HEK293 (cell line): ENCODE data around the gene STAT3.

Experiments
- CTCF ChIA-PET: fragments of 350-600 bp; formaldehyde crosslinking; extraction: SDS; loops from one replicate; lab custom pipeline; 2021; ENCODE audit warnings: antibody characterized with exemption; lab: Yijun Ruan, JAX
- POLR2A ChIA-PET: fragments of 300-600 bp; formaldehyde crosslinking; extraction: SDS; loops from one replicate; lab custom pipeline; 2020; ENCODE audit warnings: antibody characterized with exemption, inconsistent platforms; lab: Yijun Ruan, JAX
- H3K27ac ChIP-seq: fragments of 200-500 bp; sonication (Bioruptor generic); 2 replicates; pipeline ENCODE4 v1.5.1; 2014; ENCODE audit warnings: low read depth, low read length, control low read depth, inconsistent platforms; ENCODE audit errors: extremely low read depth
- H3K36me3 ChIP-seq, 2 experiments: fragments of 200-500 bp in 1 of 2; sonication (Bioruptor generic) in 1 of 2; 1 replicate in 1 of 2; 2 replicates in 1 of 2; pipeline ENCODE4 v1.5.1; 2014 to 2017; ENCODE audit warnings: inconsistent platforms in 2 of 2, low read length in 2 of 2; ENCODE audit not compliant: control insufficient read depth in 2 of 2, insufficient read depth in 1 of 2
- H3K4me1 ChIP-seq: fragments of 200-500 bp; sonication (Bioruptor generic); 2 replicates; pipeline ENCODE4 v1.5.1; 2014; ENCODE audit warnings: mild to moderate bottlenecking, low read length, inconsistent platforms; ENCODE audit not compliant: control insufficient read depth, insufficient read depth
- H3K4me3 ChIP-seq: 2 replicates; pipeline ENCODE4 v1.5.1; 2011; ENCODE audit warnings: low read depth, mild to moderate bottlenecking, control low read depth, low read length, moderate library complexity
- H3K9me3 ChIP-seq: fragments of 200-500 bp; sonication (Bioruptor generic); 2 replicates; pipeline ENCODE4 v1.5.1; 2014; ENCODE audit warnings: low read depth, low read length, inconsistent platforms; ENCODE audit not compliant: control insufficient read depth, insufficient read depth
- HIC1 ChIP-seq: fragments of 450-650 bp; formaldehyde crosslinking; IDR thresholded peaks from 2 replicates; pipeline ENCODE4 v1.5.1; 2016; ENCODE audit warnings: missing biosample characterization, missing genetic modification characterization
- KLF1 ChIP-seq: fragments of 450-650 bp; formaldehyde crosslinking; IDR thresholded peaks from 2 replicates; pipeline ENCODE4 v1.5.1; 2016; ENCODE audit warnings: missing biosample characterization, missing genetic modification characterization
- KLF8 ChIP-seq: fragments of 450-650 bp; formaldehyde crosslinking; IDR thresholded peaks from 2 replicates; pipeline ENCODE4 v1.5.1; 2016; ENCODE audit warnings: missing biosample characterization, missing genetic modification characterization
- KLF9 ChIP-seq: fragments of 450-650 bp; formaldehyde crosslinking; IDR thresholded peaks from 2 replicates; pipeline ENCODE4 v1.5.1; 2016; ENCODE audit warnings: missing biosample characterization, missing genetic modification characterization, low read depth
- MEIS1 ChIP-seq: sonication (generic); formaldehyde crosslinking; IDR thresholded peaks from 2 replicates; pipeline ENCODE4 v1.8.1; 2022; ENCODE audit warnings: missing genetic modification reagents, mild to moderate bottlenecking, borderline replicate concordance
- SP2 ChIP-seq: fragments of 450-650 bp; formaldehyde crosslinking; IDR thresholded peaks from 2 replicates; pipeline ENCODE4 v1.5.1; 2016; ENCODE audit warnings: missing biosample characterization, missing genetic modification characterization
- ZBTB20 ChIP-seq: fragments of 450-650 bp; formaldehyde crosslinking; IDR thresholded peaks from 2 replicates; pipeline ENCODE4 v1.5.1; 2016; ENCODE audit warnings: missing biosample characterization, missing genetic modification characterization
- ZBTB48 ChIP-seq: fragments of 450-650 bp; formaldehyde crosslinking; IDR thresholded peaks from 2 replicates; pipeline ENCODE4 v1.5.1; 2016; ENCODE audit warnings: missing biosample characterization, missing genetic modification characterization
- ZNF202 ChIP-seq: fragments of 450-650 bp; formaldehyde crosslinking; IDR thresholded peaks from 2 replicates; pipeline ENCODE4 v1.5.1; 2016; ENCODE audit warnings: missing biosample characterization, missing genetic modification characterization, borderline replicate concordance
- ZNF266 ChIP-seq: fragments of 450-650 bp; formaldehyde crosslinking; IDR thresholded peaks from 2 replicates; pipeline ENCODE4 v1.5.1; 2016; ENCODE audit warnings: missing biosample characterization, missing genetic modification characterization, low read depth
- ZNF280D ChIP-seq: fragments of 450-650 bp; formaldehyde crosslinking; IDR thresholded peaks from 2 replicates; pipeline ENCODE4 v1.5.1; 2016; ENCODE audit warnings: missing biosample characterization, missing genetic modification characterization
- ZNF354C ChIP-seq: fragments of 450-650 bp; formaldehyde crosslinking; IDR thresholded peaks from 2 replicates; pipeline ENCODE4 v1.5.1; 2016; ENCODE audit warnings: missing biosample characterization, missing genetic modification characterization, low read depth, borderline replicate concordance
- ZNF473 ChIP-seq: fragments of 450-650 bp; formaldehyde crosslinking; IDR thresholded peaks from 2 replicates; pipeline ENCODE4 v1.5.1; 2017; ENCODE audit warnings: missing biosample characterization, missing genetic modification characterization
- ZNF501 ChIP-seq: fragments of 450-650 bp; formaldehyde crosslinking; IDR thresholded peaks from 2 replicates; pipeline ENCODE4 v1.5.1; 2016; ENCODE audit warnings: missing biosample characterization, missing genetic modification characterization
- ZNF521 ChIP-seq: fragments of 450-650 bp; formaldehyde crosslinking; IDR thresholded peaks from 2 replicates; pipeline ENCODE4 v1.5.1; 2017; ENCODE audit warnings: missing biosample characterization, mild to moderate bottlenecking, missing genetic modification characterization
- ZNF558 ChIP-seq: fragments of 450-650 bp; formaldehyde crosslinking; IDR thresholded peaks from 2 replicates; pipeline ENCODE4 v1.5.1; 2016; ENCODE audit warnings: missing biosample characterization, missing genetic modification characterization
- ZNF600 ChIP-seq: fragments of 450-650 bp; formaldehyde crosslinking; IDR thresholded peaks from 2 replicates; pipeline ENCODE4 v1.5.1; 2016; ENCODE audit warnings: missing biosample characterization, missing genetic modification characterization
- ZNF623 ChIP-seq: fragments of 450-650 bp; formaldehyde crosslinking; IDR thresholded peaks from 2 replicates; pipeline ENCODE4 v1.5.1; 2016; ENCODE audit warnings: missing biosample characterization, missing genetic modification characterization
- ZNF658 ChIP-seq: fragments of 450-650 bp; formaldehyde crosslinking; IDR thresholded peaks from 2 replicates; pipeline ENCODE4; 2016; ENCODE audit warnings: missing biosample characterization, missing genetic modification characterization
- ZNF776 ChIP-seq: fragments of 450-650 bp; formaldehyde crosslinking; IDR thresholded peaks from 2 replicates; pipeline ENCODE4 v1.5.0; 2017; ENCODE audit warnings: missing biosample characterization, missing genetic modification characterization, borderline replicate concordance
- TF ChIP-seq, protein P1 (sequence below): fragments of 450-650 bp; formaldehyde crosslinking; IDR thresholded peaks from 2 replicates; pipeline ENCODE4 v1.5.1; 2016; ENCODE audit warnings: missing biosample characterization, missing genetic modification characterization
- TF ChIP-seq, protein P2 (sequence below): fragments of 450-650 bp; formaldehyde crosslinking; IDR thresholded peaks from 2 replicates; pipeline ENCODE4 v1.5.1; 2016; ENCODE audit warnings: missing biosample characterization, missing genetic modification characterization
- TF ChIP-seq, protein P3 (sequence below): fragments of 450-650 bp; formaldehyde crosslinking; IDR thresholded peaks from 2 replicates; pipeline ENCODE4 v1.5.1; 2017; ENCODE audit warnings: missing biosample characterization, missing genetic modification characterization
- TF ChIP-seq, protein P4 (sequence below): fragments of 450-650 bp; formaldehyde crosslinking; optimal IDR thresholded peaks from 2 replicates; pipeline ENCODE3; 2016; ENCODE audit warnings: missing biosample characterization, mild to moderate bottlenecking, missing genetic modification characterization

The STAT3 gene

GRCh38 chr17:42422412-42422957 lies 34.2 kb upstream of the STAT3 start:
- CTCF ChIA-PET = interaction anchor here (0.5 to 7.0 kb wide), 20 partner anchors 17 to 1639 kb away, joined by 3 to 33 read pairs (median 3); no protein-coding TSS in a partner anchor
- peak overlapping the region; percentile 79 for H3K4me3 ChIP-seq
- POLR2A ChIA-PET = interaction anchor here (0.8 to 3.3 kb wide), 31 partner anchors 10 to 576 kb away, joined by 3 to 73 read pairs (median 7); partner anchors contain the start of genes ACLY, DNAJC7, PLEKHH3 and PSMC3IP
- no peaks in the 10 kb centered on the region for H3K9me3 ChIP-seq
- H3K4me1 ChIP-seq = peaks cover 2% of the 10 kb centered on the region
- no peaks in the 10 kb centered on the region; a peak in 1 of 3 replicates for H3K36me3 ChIP-seq
- H3K27ac ChIP-seq = peak overlapping the region; percentile 37; the same call in 1 of the 2 replicates
- TF ChIP-seq ZNF266 (tag by site-specific recombination) (no peak), ZNF623 (tag by site-specific recombination) (no peak), ZNF600 (tag by site-specific recombination) (peak; percentile 60), ZNF658 (tag by site-specific recombination) (no peak), ZNF501 (tag by site-specific recombination) (no peak), MEIS1 (CRISPR knock-in tag) (no peak), ZNF521 (tag by site-specific recombination) (no peak), KLF1 (peak; percentile 72), KLF8 (0 out of 2 replicates have a peak, but pooled peaks have one; percentile 5), ZNF280D (tag by site-specific recombination) (no peak), ZNF776 (tag by site-specific recombination) (no peak), ZBTB48 (no peak), ZBTB20 (tag by site-specific recombination) (no peak), ZNF202 (tag by site-specific recombination) (no peak), ZNF354C (tag by site-specific recombination) (no peak), HIC1 (tag by site-specific recombination) (no peak), KLF9 (peak; percentile 0; the same call in 1 of the 2 replicates), ZNF558 (tag by site-specific recombination) (no peak), SP2 (tag by site-specific recombination) (peak; percentile 48), ZNF473 (tag by site-specific recombination) (no peak)
- TF ChIP-seq, protein P1, sequence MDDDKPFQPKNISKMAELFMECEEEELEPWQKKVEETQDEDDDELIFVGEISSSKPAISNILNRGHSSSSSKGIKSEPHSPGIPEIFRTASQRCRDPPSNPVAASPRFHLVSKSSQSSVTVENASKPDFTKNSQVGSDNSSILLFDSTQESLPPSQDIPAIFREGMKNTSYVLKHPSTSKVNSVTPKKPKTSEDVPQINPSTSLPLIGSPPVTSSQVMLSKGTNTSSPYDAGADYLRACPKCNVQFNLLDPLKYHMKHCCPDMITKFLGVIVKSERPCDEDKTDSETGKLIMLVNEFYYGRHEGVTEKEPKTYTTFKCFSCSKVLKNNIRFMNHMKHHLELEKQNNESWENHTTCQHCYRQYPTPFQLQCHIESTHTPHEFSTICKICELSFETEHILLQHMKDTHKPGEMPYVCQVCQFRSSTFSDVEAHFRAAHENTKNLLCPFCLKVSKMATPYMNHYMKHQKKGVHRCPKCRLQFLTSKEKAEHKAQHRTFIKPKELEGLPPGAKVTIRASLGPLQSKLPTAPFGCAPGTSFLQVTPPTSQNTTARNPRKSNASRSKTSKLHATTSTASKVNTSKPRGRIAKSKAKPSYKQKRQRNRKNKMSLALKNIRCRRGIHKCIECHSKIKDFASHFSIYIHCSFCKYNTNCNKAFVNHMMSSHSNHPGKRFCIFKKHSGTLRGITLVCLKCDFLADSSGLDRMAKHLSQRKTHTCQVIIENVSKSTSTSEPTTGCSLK = no peak
- TF ChIP-seq, protein P2, sequence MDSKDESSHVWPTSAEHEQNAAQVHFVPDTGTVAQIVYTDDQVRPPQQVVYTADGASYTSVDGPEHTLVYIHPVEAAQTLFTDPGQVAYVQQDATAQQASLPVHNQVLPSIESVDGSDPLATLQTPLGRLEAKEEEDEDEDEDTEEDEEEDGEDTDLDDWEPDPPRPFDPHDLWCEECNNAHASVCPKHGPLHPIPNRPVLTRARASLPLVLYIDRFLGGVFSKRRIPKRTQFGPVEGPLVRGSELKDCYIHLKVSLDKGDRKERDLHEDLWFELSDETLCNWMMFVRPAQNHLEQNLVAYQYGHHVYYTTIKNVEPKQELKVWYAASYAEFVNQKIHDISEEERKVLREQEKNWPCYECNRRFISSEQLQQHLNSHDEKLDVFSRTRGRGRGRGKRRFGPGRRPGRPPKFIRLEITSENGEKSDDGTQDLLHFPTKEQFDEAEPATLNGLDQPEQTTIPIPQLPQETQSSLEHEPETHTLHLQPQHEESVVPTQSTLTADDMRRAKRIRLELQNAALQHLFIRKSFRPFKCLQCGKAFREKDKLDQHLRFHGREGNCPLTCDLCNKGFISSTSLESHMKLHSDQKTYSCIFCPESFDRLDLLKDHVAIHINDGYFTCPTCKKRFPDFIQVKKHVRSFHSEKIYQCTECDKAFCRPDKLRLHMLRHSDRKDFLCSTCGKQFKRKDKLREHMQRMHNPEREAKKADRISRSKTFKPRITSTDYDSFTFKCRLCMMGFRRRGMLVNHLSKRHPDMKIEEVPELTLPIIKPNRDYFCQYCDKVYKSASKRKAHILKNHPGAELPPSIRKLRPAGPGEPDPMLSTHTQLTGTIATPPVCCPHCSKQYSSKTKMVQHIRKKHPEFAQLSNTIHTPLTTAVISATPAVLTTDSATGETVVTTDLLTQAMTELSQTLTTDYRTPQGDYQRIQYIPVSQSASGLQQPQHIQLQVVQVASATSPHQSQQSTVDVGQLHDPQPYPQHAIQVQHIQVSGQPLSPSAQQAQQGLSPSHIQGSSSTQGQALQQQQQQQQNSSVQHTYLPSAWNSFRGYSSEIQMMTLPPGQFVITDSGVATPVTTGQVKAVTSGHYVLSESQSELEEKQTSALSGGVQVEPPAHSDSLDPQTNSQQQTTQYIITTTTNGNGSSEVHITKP (tag by site-specific recombination) = peak; percentile 8; the same call in 1 of the 2 replicates
- TF ChIP-seq, protein P3, sequence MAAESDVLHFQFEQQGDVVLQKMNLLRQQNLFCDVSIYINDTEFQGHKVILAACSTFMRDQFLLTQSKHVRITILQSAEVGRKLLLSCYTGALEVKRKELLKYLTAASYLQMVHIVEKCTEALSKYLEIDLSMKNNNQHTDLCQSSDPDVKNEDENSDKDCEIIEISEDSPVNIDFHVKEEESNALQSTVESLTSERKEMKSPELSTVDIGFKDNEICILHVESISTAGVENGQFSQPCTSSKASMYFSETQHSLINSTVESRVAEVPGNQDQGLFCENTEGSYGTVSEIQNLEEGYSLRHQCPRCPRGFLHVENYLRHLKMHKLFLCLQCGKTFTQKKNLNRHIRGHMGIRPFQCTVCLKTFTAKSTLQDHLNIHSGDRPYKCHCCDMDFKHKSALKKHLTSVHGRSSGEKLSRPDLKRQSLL = no peak
- TF ChIP-seq, protein P4, sequence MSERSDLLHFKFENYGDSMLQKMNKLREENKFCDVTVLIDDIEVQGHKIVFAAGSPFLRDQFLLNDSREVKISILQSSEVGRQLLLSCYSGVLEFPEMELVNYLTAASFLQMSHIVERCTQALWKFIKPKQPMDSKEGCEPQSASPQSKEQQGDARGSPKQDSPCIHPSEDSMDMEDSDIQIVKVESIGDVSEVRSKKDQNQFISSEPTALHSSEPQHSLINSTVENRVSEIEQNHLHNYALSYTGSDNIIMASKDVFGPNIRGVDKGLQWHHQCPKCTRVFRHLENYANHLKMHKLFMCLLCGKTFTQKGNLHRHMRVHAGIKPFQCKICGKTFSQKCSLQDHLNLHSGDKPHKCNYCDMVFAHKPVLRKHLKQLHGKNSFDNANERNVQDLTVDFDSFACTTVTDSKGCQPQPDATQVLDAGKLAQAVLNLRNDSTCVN (tag by site-specific recombination) = peak; percentile 62
